GM04503 (cell line): Measurements from ENCODE around the gene PRKAG2.

ENCODE experiments used
- DNase-seq: peaks from one replicate; pipeline ENCODE4 v3.0.0-alpha.2; 2012; ENCODE audit warnings: low read depth

The PRKAG2 gene

DNA sequence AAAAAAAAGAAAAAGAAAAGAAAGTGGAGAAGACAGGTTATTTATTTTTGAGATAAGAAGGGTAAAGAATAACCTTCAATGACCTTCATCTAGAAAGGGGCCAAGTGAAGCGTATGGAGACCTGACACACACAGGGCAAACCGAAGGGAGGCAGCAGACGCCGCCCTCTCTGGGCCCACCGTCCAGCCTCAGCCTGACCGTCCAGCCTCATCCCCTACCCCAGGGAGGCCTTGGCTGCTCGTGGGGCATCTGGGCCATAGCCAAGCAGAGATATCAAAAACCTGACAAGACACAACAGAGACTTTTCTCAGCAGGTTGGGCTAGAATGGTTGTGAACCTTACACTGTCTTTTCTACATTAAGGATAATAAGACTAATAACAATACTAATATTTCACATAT is 10.9 kb downstream of the PRKAG2 start:
- DNase-seq: no peak

DNA sequence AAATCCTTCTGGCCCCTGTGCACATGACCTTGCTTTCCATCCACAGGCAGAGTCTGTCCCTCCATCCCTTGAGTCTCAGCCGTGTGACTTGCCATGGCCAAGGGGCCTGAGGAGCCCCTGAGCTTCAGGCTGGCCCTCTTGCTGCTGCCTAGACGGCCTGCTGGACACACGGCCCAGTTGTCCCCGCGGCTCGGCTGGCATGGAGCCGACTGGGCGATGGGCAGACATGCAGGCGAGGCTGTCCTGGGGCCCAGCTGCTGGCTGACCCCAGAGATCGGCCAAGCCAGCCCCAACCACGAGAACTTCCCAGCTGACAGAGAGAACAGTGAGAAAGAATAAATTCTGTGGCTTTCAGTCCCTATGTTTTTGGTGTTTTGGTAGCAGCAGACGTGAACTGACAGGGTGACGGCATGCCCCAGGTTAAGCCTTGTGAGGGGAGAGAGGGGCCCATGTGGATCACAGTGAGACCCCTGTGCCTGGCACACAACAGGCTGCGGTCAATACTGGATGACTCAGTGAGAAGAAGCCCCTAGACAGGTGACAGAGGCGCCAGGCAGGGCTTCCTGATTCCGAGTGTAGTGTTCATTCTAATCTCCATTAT is 11.7 kb downstream of the PRKAG2 start:
- DNase-seq: no peak

DNA sequence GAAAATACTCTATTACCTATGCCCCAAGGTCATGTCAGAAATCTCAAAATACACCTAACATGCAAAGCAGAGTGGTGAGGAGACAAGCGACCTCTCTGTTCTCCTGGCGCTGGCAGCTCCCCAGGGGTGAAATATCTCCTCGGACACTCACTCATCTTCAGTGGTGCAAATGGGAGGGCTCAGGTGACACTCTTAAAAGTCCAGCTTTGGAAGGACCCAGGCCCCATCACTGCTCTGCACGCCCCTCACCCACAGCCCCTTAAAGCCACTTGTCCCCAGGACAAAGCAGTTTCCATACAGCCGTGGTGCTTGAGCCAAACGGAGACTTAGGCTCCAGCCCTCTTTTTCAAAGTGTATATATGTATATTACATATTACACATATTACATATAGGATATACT is 12.4 kb downstream of the PRKAG2 start:
- no peak for DNase-seq

DNA sequence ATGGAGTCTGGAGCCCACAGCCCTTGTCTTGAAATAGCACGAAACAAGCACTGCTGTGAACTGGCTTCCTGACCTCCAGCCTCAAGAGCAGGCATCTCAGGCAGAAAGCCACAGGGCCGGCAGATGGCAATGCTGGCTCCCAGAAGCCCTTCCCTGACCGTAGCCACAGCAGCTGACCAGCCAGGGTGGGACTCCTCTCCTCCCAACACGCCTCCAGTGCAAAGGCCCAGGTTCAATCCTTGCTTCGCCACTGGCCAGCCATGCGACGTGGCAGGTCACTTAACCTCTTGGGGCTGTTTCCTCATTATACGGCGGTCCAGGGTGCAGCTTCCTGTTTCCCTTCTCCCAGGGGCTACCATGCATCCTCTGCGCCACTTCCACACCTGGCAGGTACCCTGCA is 12.8 kb downstream of the PRKAG2 start:
- no peak for DNase-seq

DNA sequence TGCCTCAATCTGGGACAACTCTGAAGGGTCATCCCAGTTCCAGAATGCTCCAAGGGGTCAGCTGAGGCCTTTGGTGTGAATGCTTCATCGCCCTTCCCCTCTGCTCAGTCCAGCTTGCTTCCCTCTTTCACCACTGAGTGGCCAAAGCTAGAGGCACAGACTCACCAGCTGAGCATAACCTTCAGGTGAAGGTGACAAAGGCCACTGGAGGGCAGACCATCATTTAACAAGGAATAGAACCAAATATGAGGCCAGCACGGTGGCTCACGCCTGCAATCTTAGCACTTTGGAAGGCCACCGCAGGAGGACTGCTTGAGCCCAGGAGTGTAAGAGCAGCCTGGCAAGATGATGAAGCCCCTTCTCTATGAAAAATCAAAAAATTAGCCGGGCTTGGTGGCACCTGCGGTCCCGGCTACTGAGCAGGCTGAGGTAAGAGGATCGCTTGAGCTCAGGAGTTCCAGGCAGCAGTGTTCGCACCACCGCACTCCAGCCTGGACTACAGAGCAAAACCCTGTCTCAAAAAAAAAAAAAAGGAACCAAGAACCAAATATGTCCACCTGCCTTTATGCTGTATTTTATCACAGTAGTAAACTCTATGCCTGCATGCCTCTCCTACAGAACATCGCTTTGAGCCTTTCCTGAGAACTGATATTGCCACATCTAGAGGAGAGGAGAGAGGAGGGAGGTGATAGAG is 13.4 kb downstream of the PRKAG2 start:
- DNase-seq: no peak

DNA sequence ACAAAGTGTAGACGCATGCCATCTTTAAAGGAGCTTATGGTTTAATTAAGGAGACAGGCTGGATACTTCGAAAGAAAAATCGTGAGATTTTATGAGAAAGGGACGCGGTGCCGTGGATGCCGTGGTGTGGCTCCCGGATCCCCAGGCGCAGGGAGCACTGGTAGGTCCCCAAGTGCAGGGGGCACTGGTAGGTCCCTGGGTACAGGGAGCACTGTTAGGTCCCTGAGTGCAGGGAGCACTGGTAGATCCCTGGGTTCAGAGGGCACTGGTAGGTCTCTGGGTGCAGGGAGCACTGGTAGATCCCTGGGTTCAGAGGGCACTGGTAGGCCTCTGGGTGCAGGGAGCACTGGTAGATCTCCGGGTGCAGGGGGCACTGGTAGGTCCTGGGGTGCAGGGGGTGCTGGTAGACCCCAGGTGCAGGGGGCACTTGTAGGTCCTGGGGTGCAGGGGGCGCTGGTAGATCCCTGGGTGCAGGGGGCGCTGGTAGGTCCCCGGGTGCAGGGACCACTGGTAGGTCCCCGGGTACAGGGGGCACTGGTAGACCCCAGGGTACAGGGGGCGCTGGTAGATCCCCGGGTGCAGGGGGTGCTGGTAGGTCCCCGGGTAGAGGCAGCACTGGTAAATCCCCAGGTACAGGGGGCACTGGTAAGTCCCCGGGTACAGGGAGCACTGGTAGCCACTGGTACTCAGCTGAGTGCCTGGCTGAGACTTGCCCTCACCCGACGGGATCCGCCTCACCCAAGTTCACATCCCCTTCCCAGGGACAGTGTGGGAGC is 14.1 kb downstream of the PRKAG2 start:
- DNase-seq: no peak

DNA sequence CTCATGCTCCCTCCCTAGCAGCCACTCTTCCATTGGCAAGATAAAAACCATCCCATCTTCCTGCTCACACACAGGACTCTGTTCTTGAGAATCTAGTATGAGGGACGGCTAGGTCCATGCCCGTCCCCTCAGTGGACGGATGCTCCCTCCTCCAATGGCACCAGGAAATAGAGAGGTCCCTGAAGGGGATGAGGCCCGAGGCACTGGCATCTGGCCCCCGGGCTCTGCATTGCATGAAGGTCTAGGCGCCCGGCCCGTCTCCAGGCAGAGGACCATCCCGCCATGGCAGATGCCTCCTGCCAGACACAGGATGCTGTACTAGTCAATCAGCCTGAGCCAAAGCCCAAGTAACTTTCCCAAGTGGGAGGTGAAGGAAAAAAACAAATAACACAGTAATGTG is 15.0 kb downstream of the PRKAG2 start:
- DNase-seq: no peak

DNA sequence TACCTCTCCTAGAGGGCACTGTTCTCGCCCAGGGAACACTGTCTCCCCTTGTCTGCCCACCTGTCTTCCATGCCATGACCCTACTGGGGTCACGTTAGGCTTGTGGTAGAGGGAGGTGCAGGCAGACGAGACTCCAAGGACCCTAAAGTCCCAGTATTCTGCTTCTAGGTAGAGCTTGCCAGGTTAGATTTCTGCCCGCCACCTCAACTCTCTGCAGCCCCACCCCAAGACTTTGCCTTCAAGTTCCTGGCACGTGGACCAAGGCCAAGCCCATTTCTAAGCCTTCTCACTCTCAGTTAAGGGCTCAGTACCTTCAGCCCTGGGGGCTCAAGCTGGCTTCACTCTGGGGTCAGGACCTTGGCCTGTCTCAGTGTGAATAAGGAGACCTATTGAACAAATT is 16.1 kb downstream of the PRKAG2 start:
- DNase-seq: no peak

DNA sequence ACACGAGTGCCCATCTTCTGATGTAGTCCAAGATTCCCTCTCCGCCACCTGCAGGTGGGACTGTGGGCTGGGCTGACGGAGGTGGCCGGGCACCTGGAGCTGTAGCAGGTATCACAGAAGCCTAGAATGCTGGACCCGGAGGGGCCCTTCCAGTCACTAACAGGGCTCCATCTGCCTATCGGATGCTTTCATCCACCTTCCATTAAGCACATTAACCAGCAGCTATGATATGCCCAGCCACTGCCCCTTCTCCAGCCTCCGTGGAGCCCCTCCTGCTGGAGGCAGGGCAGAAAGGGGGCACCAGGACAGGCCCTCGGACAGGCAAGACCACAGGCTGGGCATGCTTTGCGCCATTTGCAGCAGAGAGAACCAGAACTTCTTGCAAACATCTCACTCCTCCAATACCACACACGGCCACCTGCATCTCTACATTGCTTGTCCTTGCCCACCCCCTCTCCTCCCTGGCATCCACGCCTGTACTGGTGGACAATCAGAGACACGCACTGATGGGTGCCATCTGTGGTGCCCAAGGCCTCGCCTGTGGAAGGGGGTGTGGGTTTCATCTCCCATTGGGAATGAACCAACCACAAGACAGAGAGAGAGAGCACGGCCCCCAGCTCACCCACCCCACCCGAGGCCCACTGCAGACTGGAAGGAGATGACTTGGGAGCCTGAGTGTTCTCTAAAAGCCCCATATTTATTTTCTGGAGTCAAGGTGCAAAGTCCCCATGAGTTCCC is 16.8 kb downstream of the PRKAG2 start:
- no peak for DNase-seq

DNA sequence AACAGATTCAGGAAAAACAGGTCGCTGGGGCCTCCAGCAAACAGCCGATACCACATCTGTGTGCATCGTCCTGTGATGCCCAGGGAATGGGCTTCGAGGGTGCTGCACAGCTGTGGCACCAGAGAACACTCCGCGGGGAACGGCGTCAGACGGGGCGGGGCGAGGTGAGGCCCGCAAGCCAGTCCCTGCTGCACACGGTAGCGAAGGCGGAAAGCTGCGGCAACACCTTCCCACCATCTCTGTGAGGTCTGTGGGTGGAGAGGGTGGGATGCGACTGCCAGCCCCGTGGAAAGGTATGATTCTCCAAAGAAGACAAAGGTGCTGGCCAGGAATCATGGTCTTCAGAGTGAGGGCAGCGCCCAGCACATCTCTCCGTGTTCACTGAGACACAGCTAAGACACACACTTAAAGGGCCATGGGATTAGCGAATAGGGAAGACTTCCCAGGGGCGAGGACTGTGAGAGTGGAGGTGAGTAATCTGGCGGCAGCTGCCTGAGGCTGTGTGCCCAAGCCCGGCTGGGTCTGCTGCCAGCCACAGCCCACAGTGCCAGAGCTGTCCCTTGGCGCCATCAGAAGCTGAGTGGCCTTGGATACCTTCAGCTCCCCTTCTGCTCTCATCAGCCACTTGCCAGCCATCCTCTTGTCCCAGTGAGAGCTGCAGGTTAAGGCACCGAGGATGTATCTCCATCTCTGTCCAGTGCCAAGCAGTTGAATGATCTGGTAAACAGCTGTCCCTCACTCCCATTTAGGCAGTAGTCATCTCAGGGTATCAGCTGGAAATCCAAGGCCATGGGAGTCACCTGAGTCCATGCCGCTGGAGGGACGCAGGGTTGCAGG is 17.6 kb downstream of the PRKAG2 start:
- no peak for DNase-seq

DNA sequence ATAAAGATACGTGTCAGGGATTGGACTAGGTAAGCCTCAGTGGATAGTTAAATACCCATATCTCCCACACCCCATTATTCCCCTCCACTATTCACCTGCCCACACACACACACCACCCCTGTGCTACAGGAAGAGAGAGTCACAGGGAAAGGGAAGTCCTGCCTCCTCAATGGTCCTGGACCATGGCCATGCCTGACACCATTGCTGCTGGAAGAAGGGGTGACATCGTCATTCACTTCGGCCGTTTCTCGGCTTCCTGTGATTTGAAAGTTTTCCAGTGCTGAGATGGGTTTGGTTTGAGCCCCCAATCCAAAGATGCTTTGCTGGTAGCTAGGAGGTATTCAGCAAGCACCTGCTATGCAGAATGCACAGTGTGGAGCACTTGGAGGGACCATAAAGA is 18.5 kb downstream of the PRKAG2 start:
- DNase-seq: no peak

DNA sequence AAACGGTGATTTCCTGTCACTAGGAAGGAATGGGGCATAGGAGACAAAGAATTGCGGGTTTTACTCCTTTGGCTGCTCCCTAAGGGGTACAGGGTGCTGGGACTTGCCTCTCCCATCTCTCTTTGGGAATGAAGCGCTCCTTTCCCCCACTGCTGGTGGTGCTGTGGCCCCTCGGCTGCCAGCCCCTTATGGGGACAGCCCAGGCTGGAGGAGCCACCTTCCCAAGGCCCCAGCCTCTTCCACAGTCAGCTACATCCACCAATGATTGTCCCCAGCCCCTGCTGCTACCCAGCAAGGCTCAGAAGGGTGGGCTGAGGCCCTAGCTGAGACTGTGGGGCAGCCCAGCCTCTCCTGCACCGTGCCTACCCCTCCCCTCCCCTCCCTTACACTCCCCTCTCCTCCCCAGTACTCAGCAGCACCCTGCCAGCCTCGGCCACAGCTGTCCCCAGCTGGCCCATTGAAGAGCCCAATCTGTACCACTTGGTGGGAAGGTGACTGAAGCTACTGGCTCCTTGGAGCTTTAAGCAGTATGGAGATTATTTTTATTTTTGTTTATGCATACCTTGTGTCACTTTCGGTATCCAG is 19.0 kb downstream of the PRKAG2 start:
- DNase-seq: no peak

DNA sequence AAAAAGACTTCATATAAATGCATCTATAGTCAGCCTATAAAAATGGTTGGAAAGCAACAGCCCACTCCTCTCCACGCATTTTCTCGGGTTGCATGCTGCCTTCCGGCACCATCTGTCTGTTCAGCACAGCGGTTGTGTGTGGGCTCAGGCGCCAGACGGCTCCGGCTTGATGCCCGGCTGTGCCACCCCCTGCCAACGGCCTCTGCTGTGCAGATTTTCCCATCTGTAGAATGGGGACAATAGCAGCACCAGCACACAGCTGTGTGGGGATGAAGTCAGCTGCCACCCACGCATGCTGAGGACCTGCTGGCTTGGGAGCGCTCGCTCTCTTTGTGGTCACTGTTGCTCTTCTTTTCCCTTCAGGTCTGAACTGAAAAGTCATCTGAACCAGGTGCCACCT is 19.5 kb downstream of the PRKAG2 start:
- DNase-seq: no peak

DNA sequence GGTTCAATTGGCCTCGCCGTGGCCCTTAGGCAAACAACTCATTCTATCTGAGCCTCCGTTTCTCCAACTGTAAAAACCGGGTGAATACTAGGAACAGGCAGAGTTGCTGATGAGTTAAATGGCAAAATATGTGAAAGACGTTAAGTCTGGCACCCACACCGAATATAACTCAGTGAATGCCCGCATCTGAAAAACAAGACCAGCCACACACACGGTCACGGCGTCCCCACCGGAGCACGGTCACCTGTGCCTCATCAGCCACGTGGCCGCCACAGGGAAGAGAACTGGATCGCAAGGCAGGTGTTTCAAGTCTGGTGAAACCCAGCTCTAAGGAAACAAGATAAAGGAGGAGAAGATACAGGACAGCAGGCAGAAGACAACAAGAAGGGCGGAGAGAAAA is 20.4 kb downstream of the PRKAG2 start:
- DNase-seq: no peak

DNA sequence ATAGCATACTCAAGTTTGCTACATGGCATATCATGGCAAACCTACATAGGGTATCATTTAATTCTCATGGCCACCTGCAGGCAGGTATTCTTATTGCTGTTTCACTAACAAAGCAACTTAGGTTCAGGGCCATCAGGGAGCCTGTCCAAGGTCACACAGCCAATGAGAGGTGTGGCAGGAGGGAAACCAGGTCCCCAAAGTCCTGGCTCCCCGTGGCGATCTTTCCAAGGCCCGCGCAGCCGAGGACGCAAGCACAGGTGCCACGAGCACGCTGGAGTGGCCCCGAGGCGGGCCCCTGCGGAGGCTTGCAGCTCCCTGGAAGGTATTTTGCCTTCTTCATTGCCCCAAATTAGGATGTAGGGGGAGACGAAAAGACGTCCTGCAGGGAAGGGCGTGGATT is 20.8 kb downstream of the PRKAG2 start:
- no peak for DNase-seq

DNA sequence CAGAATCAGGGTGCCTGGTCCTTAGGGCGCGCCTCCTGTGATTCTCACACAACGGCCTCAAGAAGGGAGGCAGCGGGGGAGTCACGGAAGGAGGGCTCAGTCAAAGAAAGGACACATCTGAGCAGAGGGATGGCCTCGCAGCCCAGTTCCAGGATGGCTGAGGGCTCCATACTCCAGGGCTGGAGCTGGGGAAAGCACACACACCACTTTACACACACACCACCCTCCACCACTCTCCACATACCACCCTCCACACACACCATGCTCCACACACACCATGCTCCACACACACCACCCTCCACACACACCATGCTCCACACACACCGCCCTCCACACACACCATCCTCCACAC is 22.2 kb downstream of the PRKAG2 start:
- DNase-seq: no peak

DNA sequence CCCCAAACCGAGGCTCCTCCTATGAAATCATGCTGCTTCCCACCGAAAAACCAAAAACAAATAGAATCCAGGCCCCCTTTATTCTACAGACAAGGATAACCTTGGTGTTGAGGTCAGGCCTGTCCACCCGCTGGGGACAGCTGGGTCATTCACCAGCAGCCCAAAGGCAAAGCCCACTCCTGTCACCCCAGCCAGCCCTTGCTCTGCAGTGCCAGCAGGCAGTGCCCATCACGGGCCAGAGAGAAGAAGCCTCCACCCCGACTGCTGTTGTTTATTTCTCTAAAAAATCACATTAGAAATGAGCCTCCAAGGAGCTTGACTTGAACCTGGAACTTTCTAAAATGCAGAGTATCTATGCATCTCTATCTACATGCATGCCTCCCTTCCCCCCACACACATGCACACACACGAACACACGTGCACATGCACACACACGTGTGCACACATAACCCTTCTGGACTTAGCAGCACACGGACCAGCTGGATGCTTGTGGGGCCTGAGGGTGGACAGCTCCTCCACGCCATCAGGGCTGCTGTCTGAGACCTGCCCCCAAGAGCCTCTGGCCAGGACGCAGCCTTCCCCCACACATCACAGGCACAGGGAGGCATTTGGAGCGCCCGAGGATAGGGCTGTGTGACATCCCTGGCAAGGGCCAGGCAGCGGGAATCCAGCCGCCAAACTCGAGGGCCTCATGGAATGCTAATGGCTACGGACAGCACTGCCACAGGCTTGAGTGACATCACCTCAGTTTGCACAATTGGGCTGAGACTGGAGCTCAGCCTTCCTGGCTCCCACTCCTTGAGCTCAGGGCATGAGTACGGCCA is 22.8 kb downstream of the PRKAG2 start:
- no peak for DNase-seq

DNA sequence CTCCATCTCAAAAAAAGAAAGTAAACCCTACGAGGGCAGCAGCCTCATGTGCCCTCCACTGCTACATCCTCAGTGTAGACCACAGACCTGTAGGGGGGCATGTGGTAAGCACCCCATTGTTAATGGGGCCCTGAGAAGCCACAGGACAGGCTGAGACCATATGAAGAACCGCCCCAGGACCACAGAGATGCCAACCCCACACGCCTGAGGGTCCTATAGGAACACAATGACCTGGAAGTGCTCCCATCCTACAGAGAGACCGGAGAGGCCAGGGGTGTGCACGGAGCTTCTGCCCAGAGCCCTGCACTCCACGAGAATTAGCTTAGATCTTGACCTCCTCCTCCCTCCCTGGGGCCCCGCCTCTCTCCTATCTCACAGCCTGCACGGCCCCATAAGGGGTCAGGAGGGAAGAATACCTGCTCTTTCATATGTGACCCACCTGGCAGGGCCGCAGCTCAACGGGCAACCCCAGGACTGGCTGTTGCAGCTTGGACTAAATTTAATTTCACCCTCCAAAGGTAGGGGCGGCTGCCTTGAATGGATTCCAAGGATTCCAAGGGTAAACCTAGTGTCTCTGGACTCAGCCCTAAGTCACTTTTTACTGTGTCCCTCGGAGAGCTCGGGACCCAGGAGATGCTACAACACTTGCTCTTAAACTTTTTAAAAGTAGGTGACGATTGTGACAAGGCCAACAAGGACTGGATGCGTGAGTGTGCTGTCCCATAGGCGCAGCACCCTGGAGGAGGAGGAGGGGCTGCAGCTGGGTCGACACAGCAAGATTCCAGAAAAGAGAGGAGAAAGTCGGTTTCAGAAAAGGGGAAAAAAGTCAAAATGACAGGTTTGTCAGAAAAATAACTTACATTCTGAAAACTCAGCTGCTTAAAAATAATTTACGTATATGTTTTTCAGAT is 24.2 kb downstream of the PRKAG2 start:
- no peak for DNase-seq

DNA sequence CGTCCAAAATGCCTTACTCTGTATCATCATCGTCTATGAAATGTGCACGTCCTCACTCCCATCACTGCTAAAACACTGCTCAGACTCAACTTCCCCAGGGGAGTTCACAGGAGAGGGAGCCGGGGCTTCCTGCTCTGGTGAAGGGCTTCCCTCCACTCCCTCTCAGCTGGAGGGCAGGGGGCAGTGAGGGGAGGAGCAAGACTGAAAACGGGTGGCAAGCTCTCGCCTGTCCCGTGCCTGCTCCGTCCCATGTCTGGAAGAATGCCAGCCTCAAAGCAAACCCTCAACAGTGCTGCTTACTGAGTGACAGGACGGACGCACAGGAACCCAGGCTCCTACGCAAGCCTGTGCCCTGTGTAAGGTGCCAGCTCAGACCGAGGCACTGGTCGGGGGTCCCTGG is 25.1 kb downstream of the PRKAG2 start:
- DNase-seq: no peak
